IMR-90 (cell line): ENCODE measurements around the gene FAM118A. TPM values are rescaled to one million over a fixed set of nuclear protein-coding genes. Genes with fewer than 3 reads are reported as not detected.

Experiments used
- ATAC-seq: fragments of 200-7000 bp; cut with Tn5 transposase; 2 replicates; pipeline ENCODE4 v1.9.1; 2020; ENCODE audit warnings: low read depth, mild to moderate bottlenecking, moderate library complexity
- BruUV-seq: library from RNA; stranded (reverse); fragments of 400-500 nt; replicated peaks from 2 replicates; lab custom pipeline; 2021; lab: Mats Ljungman, UMichigan
- CTCF ChIA-PET: fragments of 300-600 bp; formaldehyde crosslinking; extraction: SDS; loops from one replicate; lab custom pipeline; 2021; ENCODE audit warnings: antibody characterized with exemption; lab: Yijun Ruan, JAX
- POLR2A ChIA-PET: fragments of 300-600 bp; sonication (Branson Sonifier 250); formaldehyde crosslinking; loops from one replicate; lab custom pipeline; 2022; ENCODE audit warnings: antibody characterized with exemption; ENCODE audit not compliant: unreplicated experiment; lab: Charles Lee
- DNase-seq: peaks from one replicate; pipeline ENCODE4 v3.0.0; 2013
- H2AFZ ChIP-seq: replicated peaks from 2 replicates; pipeline ENCODE3; 2013; ENCODE audit warnings: low read length, mild to moderate bottlenecking; ENCODE audit not compliant: poor library complexity
- H2AK5ac ChIP-seq: 2 replicates; pipeline ENCODE4 v1.6.1; 2013; ENCODE audit warnings: low read depth, low read length, inconsistent platforms
- H2AK9ac ChIP-seq: replicated peaks from 2 replicates; pipeline ENCODE3; 2013; ENCODE audit warnings: mild to moderate bottlenecking, low read depth, low read length, moderate library complexity; ENCODE audit not compliant: poor library complexity
- H2BK120ac ChIP-seq: 2 replicates; pipeline ENCODE4 v1.6.1; 2013; ENCODE audit warnings: low read depth, low read length, inconsistent platforms
- H2BK15ac ChIP-seq: 3 replicates; pipeline ENCODE4 v1.6.1; 2013; ENCODE audit warnings: low read depth, low read length, inconsistent platforms
- H2BK20ac ChIP-seq: 2 replicates; pipeline ENCODE4 v1.6.1; 2013; ENCODE audit warnings: low read depth, mild to moderate bottlenecking, inconsistent platforms, low read length, moderate library complexity
- H2BK5ac ChIP-seq: 2 replicates; pipeline ENCODE4 v1.6.1; 2013; ENCODE audit warnings: mild to moderate bottlenecking, low read depth, low read length, inconsistent platforms; ENCODE audit not compliant: poor library complexity, severe bottlenecking
- H3K14ac ChIP-seq: replicated peaks from 2 replicates; pipeline ENCODE4 v1.6.1; 2013; ENCODE audit warnings: low read depth, low read length, inconsistent platforms
- H3K18ac ChIP-seq: 2 replicates; pipeline ENCODE4 v1.6.1; 2013; ENCODE audit warnings: low read depth, low read length, control low read depth
- H3K23ac ChIP-seq: 2 replicates; pipeline ENCODE4 v1.6.1; 2013; ENCODE audit warnings: low read depth, low read length, inconsistent platforms
- H3K27ac ChIP-seq: 2 replicates; pipeline ENCODE4 v1.5.1; 2013; ENCODE audit warnings: mild to moderate bottlenecking, control low read depth, low read length; ENCODE audit not compliant: insufficient read depth
- H3K27me3 ChIP-seq: 2 replicates; pipeline ENCODE4 v1.6.1; 2013; ENCODE audit warnings: low read length; ENCODE audit not compliant: control insufficient read depth, insufficient read depth
- H3K36me3 ChIP-seq: 2 replicates; pipeline ENCODE4 v1.6.1; 2013; ENCODE audit warnings: low read length, mixed read lengths; ENCODE audit not compliant: control insufficient read depth, insufficient read depth
- H3K4ac ChIP-seq: 2 replicates; pipeline ENCODE4 v1.6.1; 2013; ENCODE audit warnings: low read depth, low read length, inconsistent platforms
- H3K4me1 ChIP-seq: 2 replicates; pipeline ENCODE4 v1.6.1; 2013; ENCODE audit warnings: low read length, mixed read lengths; ENCODE audit not compliant: control insufficient read depth, insufficient read depth
- H3K4me2 ChIP-seq: 2 replicates; pipeline ENCODE4 v1.6.1; 2013; ENCODE audit warnings: low read depth, mild to moderate bottlenecking, control low read depth, low read length, moderate library complexity
- H3K4me3 ChIP-seq: 2 replicates; pipeline ENCODE4 v1.5.1; 2013; ENCODE audit warnings: low read depth, mild to moderate bottlenecking, control low read depth, low read length, moderate library complexity; ENCODE audit not compliant: insufficient read depth
- H3K56ac ChIP-seq: 2 replicates; pipeline ENCODE4 v1.6.1; 2013; ENCODE audit warnings: low read length, inconsistent platforms; ENCODE audit not compliant: insufficient read depth; ENCODE audit errors: extremely low read depth
- H3K79me1 ChIP-seq, 2 experiments: 2 replicates each; pipeline ENCODE4 v1.6.1; 2013; ENCODE audit warnings: low read length in 2 of 2, inconsistent platforms in 1 of 2, low read depth in 1 of 2
- H3K9ac ChIP-seq: 2 replicates; pipeline ENCODE4 v1.6.1; 2013; ENCODE audit warnings: low read depth, low read length, control low read depth
- H3K9me1 ChIP-seq: 2 replicates; pipeline ENCODE4 v1.6.1; 2013; ENCODE audit warnings: low read length, inconsistent platforms; ENCODE audit not compliant: insufficient read depth
- H3K9me3 ChIP-seq: 2 replicates; pipeline ENCODE4 v1.6.1; 2013; ENCODE audit warnings: low read length; ENCODE audit not compliant: control insufficient read depth, insufficient read depth
- H4K20me1 ChIP-seq: 2 replicates; pipeline ENCODE4 v1.6.1; 2013; ENCODE audit warnings: low read length, inconsistent platforms; ENCODE audit not compliant: insufficient read depth
- H4K5ac ChIP-seq: 2 replicates; pipeline ENCODE4 v1.6.1; 2013; ENCODE audit warnings: mild to moderate bottlenecking, low read depth, low read length, control low read depth
- H4K8ac ChIP-seq, 2 experiments: 2 replicates each; pipeline ENCODE4 v1.6.1; 2013; ENCODE audit warnings: low read depth in 2 of 2, low read length in 2 of 2, control low read depth in 1 of 2, inconsistent platforms in 1 of 2
- H4K91ac ChIP-seq: 2 replicates; pipeline ENCODE4 v1.6.1; 2013; ENCODE audit warnings: low read depth, low read length, inconsistent platforms; ENCODE audit not compliant: insufficient read depth
- CTCF ChIP-seq: conservative IDR thresholded peaks from 2 replicates; pipeline ENCODE4 v1.5.1; 2012; ENCODE audit warnings: mild to moderate bottlenecking, low read depth, low read length, improper control_type of control experiment
- FOS ChIP-seq: fragments of 150-350 bp; IDR thresholded peaks from 2 replicates; pipeline ENCODE4 v1.6.1; 2016; ENCODE audit warnings: low read depth, low read length
- MAZ ChIP-seq: IDR thresholded peaks from 2 replicates; pipeline ENCODE4 v1.6.1; 2012; ENCODE audit warnings: low read depth, mild to moderate bottlenecking, low read length, improper control_type of control experiment, moderate library complexity, borderline replicate concordance
- POLR2A ChIP-seq: IDR thresholded peaks from 2 replicates; pipeline ENCODE4 v1.6.1; 2012; ENCODE audit warnings: mild to moderate bottlenecking, low read depth, low read length
- RFX5 ChIP-seq: IDR thresholded peaks from 2 replicates; pipeline ENCODE4 v1.8.0; 2012; ENCODE audit warnings: low read depth, mild to moderate bottlenecking, low read length, moderate library complexity
- SMC3 ChIP-seq: fragments of 150-350 bp; IDR thresholded peaks from 2 replicates; pipeline ENCODE4 v1.6.1; 2016; ENCODE audit warnings: low read depth, mild to moderate bottlenecking, antibody characterized with exemption, low read length, moderate library complexity
- USF2 ChIP-seq: fragments of 150-350 bp; IDR thresholded peaks from 2 replicates; pipeline ENCODE4 v1.6.1; 2017; ENCODE audit warnings: mild to moderate bottlenecking, antibody characterized with exemption, low read length, low read depth
- WGBS, 2 experiments: methylation state at CpG; one replicate each; pipeline versions ENCODE4 v1.1.5 to v1.1.7; 2013; ENCODE audit warnings: missing lambda C conversion rate in 2 of 2; ENCODE audit not compliant: insufficient read length in 1 of 2; ENCODE audit errors: extremely low coverage in 2 of 2; 5-methylcytosine and 5-hydroxymethylcytosine counted together
- dilution Hi-C: fragments of 300-500 bp; cut with HindIII; formaldehyde crosslinking; loops from one replicate; pipeline ENCODE4 v1.14.3; 2018; ENCODE audit warnings: low sequenced_read_pairs; ENCODE audit not compliant: unreplicated experiment
- in situ Hi-C: fragments of 300-500 bp; cut with MboI; formaldehyde crosslinking; loops from 3 replicates; pipeline ENCODE4 v1.14.3; 2019; ENCODE audit warnings: low sequenced_read_pairs, inconsistent platforms, mixed read lengths
- intact Hi-C: fragments of 100-400 bp; cut with micrococcal nuclease; formaldehyde crosslinking; loops from 2 replicates; pipeline ENCODE4 v1.10.0; 2022
- polyA plus RNA-seq, 3 experiments: library from polyadenylated mRNA; depleted of rRNA; stranded (reverse); fragments of >200 nt; gene quantifications; 2 replicates each; pipeline ENCODE4 v1.2.3, GENCODE V29; 2012; ENCODE audit warnings: low replicate concordance in 1 of 3
- total RNA-seq: library from RNA; depleted of rRNA; stranded (reverse); fragments of >200 nt; gene quantifications from 2 replicates; pipeline ENCODE4 v1.2.3, GENCODE V29; 2012

FAM118A gene
- total and polyA plus RNA-seq, 2 of the 4 experiments (the other 2 are of a cell fraction), result 20.6 to 95.6 TPM

GRCh38 chr22:45376009-45376408 is 66.3 kb downstream of the FAM118A start:
- H3K27me3 ChIP-seq, result peaks cover 4% of the 10 kb centered on the region
- no CpG with 5 or more reads among the region's 3 CpGs for WGBS, 2 experiments
- intact Hi-C loops, result no loop called here
- H3K4ac ChIP-seq, result no peak overlapping the region
- in situ Hi-C loops, result no loop called here
- H3K36me3 ChIP-seq, result no peaks in the 10 kb centered on the region
- H4K5ac ChIP-seq, result no peak overlapping the region
- H2AK9ac ChIP-seq, result no peak overlapping the region
- dilution Hi-C loops, result no loop called here
- ATAC-seq (no peak), DNase-seq (no peak)
- no peak overlapping the region for H3K4me3 ChIP-seq
- no peak overlapping the region for H3K18ac ChIP-seq
- TF ChIP-seq MAZ (no peak), USF2 (no peak), CTCF (no peak), RFX5 (no peak), FOS (no peak), POLR2A (no peak), SMC3 (no peak)
- H4K8ac ChIP-seq, result no peak overlapping the region
- no peak overlapping the region for H2BK20ac ChIP-seq
- no peak overlapping the region for H3K23ac ChIP-seq
- no peak overlapping the region for H2BK120ac ChIP-seq
- no peaks in the 10 kb centered on the region for H3K9me3 ChIP-seq
- H2BK5ac ChIP-seq, result no peak overlapping the region
- no peaks in the 10 kb centered on the region for H4K20me1 ChIP-seq
- no peak overlapping the region for H2AFZ ChIP-seq
- no TSS peak for BruUV-seq
- no peak overlapping the region for H2AK5ac ChIP-seq
- no peaks in the 10 kb centered on the region for H3K9me1 ChIP-seq
- H4K91ac ChIP-seq, result no peak overlapping the region
- H3K27ac ChIP-seq, result no peak overlapping the region
- no peak overlapping the region for H3K9ac ChIP-seq
- H3K4me2 ChIP-seq, result no peak overlapping the region
- H2BK15ac ChIP-seq, result no peak overlapping the region
- H3K14ac ChIP-seq, result no peak overlapping the region
- ChIA-PET POLR2A (no interaction called here), CTCF (no interaction called here)
- H3K4me1 ChIP-seq, result no peaks in the 10 kb centered on the region
- H3K56ac ChIP-seq, result no peak overlapping the region
- no peaks in the 10 kb centered on the region for H3K79me1 ChIP-seq
